Measurements from ENCODE around the gene PET100.

Gene PET100

GRCh38 chr19:7652061-7652641, 22.6 kb downstream of the PET100 start:
- peak overlapping the region; percentile 35 for H3K4me3 ChIP-seq (ENCODE audit: low read depth, low read length)
- peak; percentile 75 for TF ChIP-seq CTCF (IDR thresholded peaks at IDR 0.05; ENCODE audit: control insufficient read depth, extremely low read depth, insufficient read depth)
- DNase-seq (ENCODE audit: low read depth): peak; percentile 86

GRCh38 chr19:7654401-7654800, 24.8 kb downstream of the PET100 start:
- no peak for DNase-seq (ENCODE audit: low read depth)
- TF ChIP-seq CTCF (IDR thresholded peaks at IDR 0.05; ENCODE audit: control insufficient read depth, extremely low read depth, insufficient read depth): no peak
- H3K4me3 ChIP-seq (ENCODE audit: low read depth, low read length): no peak overlapping the region

DNA sequence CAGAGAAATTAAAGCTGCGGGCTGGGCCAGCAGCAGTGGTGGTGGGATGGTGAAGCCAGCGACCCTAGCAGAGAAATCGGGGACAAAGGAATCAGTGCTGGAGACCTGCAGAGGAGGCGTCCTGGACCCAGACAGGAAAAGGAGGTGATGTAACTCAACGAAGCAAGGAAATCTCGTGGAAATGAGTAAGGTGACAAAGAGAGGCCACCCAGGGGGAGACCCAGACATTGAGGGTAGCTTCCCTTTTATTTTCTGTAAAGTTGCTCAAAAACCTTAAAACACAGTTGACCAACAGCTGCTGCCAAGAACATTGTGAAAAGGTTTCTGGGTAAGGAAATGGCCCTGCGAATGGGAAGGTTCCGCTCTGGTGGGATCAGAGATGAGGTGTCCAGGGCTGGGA, 26.0 kb downstream of the PET100 start:
- no peak for DNase-seq (ENCODE audit: low read depth)
- no peak overlapping the region for H3K4me3 ChIP-seq (ENCODE audit: low read depth, low read length)
- no peak for TF ChIP-seq CTCF (IDR thresholded peaks at IDR 0.05; ENCODE audit: control insufficient read depth, extremely low read depth, insufficient read depth)

- DNase-seq (ENCODE audit: low read depth): no peak
- H3K4me3 ChIP-seq (ENCODE audit: low read depth, low read length): no peak overlapping the region
- no peak for TF ChIP-seq CTCF (IDR thresholded peaks at IDR 0.05; ENCODE audit: control insufficient read depth, extremely low read depth, insufficient read depth)
These were observed 27.6 kb downstream of the PET100 start for GRCh38 chr19:7657131-7657751.

- no peak overlapping the region for H3K4me3 ChIP-seq (ENCODE audit: low read depth, low read length)
- no peak for TF ChIP-seq CTCF (IDR thresholded peaks at IDR 0.05; ENCODE audit: control insufficient read depth, extremely low read depth, insufficient read depth)
- DNase-seq (ENCODE audit: low read depth): no peak
These were observed 28.7 kb downstream of the PET100 start for GRCh38 chr19:7658219-7658686.

- TF ChIP-seq CTCF (IDR thresholded peaks at IDR 0.05; ENCODE audit: control insufficient read depth, extremely low read depth, insufficient read depth): no peak
- H3K4me3 ChIP-seq (ENCODE audit: low read depth, low read length): no peak overlapping the region
- no peak for DNase-seq (ENCODE audit: low read depth)
These were observed 32.3 kb downstream of the PET100 start for GRCh38 chr19:7661744-7662538.
